ENCODE results near the gene ARF1.

Gene ARF1

DNA sequence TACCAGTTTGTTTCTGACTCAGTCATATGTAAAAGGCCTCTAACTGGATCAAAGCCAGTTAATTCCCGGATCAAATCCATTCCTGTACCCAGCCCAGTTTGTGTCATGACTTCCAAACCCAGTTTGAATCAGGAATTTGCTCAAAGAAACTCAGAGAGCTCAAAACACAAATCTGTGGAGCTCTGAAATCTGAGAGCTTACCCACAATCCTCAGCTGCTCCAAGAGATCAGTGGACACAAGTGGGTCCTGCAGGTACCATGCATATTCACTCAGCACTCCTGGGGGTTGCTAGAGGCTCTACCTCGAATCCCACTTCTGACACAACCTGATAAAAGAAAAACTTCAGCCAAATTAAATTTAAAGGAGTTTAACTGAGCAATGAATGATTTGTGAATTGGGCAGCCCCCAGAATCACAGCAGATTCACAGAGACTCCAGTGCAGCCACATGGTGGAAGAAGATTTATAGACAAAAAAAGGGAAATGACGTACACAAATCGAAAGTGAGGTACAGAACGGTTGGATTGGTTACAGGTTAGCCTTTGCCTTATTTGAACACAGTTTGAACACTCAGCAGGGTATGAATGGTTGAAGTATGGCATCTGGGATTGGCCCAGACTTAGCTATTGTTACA, 38.5 kb downstream of the ARF1 start:
- Mint-ChIP-seq H3K4me3 (no peak overlapping the region), H3K36me3 (ENCODE audit: low read depth) (peaks cover 5% of the 10 kb centered on the region), H3K4me1 (ENCODE audit: low read depth) (peaks cover 3% of the 10 kb centered on the region), H3K27me3 (ENCODE audit: low read depth) (peaks cover 4% of the 10 kb centered on the region), H3K27ac (no peak overlapping the region), H3K9me3 (peaks cover 13% of the 10 kb centered on the region)

- Mint-ChIP-seq H3K4me3 (no peak overlapping the region), H3K9me3 (peaks cover 4% of the 10 kb centered on the region), H3K36me3 (ENCODE audit: low read depth) (peaks cover 2% of the 10 kb centered on the region), H3K27ac (no peak overlapping the region), H3K27me3 (ENCODE audit: low read depth) (peaks cover 4% of the 10 kb centered on the region), H3K4me1 (ENCODE audit: low read depth) (peaks cover 3% of the 10 kb centered on the region)
Observed at GRCh38 chr1:228122921-228123441, 40.5 kb downstream of the ARF1 start.

GRCh38 chr1:228123505-228123904, 41.0 kb downstream of the ARF1 start:
- Mint-ChIP-seq H3K9me3 (no peaks in the 10 kb centered on the region), H3K4me1 (ENCODE audit: low read depth) (peaks cover 3% of the 10 kb centered on the region), H3K36me3 (ENCODE audit: low read depth) (no peaks in the 10 kb centered on the region), H3K27me3 (ENCODE audit: low read depth) (peaks cover 4% of the 10 kb centered on the region), H3K27ac (no peak overlapping the region), H3K4me3 (no peak overlapping the region)

GRCh38 chr1:228125185-228125584, 42.7 kb downstream of the ARF1 start:
- no peak overlapping the region for H3K27ac Mint-ChIP-seq
- H3K9me3 Mint-ChIP-seq, result no peaks in the 10 kb centered on the region
- H3K27me3 Mint-ChIP-seq (ENCODE audit: low read depth), result peaks cover 4% of the 10 kb centered on the region
- no peaks in the 10 kb centered on the region for H3K36me3 Mint-ChIP-seq (ENCODE audit: low read depth)
- peaks cover 3% of the 10 kb centered on the region for H3K4me1 Mint-ChIP-seq (ENCODE audit: low read depth)
- no peak overlapping the region for H3K4me3 Mint-ChIP-seq

DNA sequence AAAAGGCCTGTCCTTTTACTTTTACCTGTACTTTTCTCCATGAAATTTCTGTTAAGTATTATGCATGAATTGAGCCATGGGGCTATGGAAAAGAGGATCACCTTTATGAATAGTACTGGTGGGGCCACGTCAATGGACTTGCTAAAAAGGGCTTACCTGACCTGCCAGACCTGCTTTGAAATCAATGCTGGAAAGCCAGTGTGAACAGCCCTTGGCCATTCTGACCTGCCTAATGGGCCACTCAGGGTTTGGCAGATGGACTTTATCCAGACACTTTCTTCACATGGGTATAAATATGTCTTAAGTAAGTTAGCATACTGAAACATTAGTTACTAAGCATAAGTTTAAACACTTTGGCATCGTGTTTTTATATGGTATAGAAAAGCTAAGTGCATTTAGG, 49.3 kb downstream of the ARF1 start:
- H3K27ac Mint-ChIP-seq, result no peak overlapping the region
- H3K4me1 Mint-ChIP-seq (ENCODE audit: low read depth), result peaks cover 5% of the 10 kb centered on the region
- H3K9me3 Mint-ChIP-seq, result no peaks in the 10 kb centered on the region
- peaks cover 34% of the 10 kb centered on the region for H3K27me3 Mint-ChIP-seq (ENCODE audit: low read depth)
- no peaks in the 10 kb centered on the region for H3K36me3 Mint-ChIP-seq (ENCODE audit: low read depth)
- H3K4me3 Mint-ChIP-seq, result no peak overlapping the region

DNA sequence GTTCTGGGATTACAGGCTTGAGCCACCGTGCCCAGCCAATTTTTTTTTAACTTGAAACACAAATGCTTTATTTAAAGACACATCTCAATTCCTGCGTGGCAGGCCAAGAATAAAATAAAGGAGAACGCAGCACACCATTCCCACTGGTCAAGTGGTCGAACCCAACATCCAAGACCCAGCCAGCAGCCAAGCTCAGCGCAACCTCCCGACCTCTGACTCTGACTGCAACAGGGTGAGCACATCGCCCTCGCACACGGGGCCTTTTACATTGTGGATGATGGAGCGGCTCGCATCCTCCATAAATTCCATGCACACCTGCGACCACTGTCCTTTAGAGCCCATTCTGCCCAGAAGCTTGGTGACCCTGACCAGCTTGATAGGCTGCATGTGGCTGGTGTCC, 52.1 kb downstream of the ARF1 start:
- Mint-ChIP-seq H3K4me3 (no peak overlapping the region), H3K36me3 (ENCODE audit: low read depth) (no peaks in the 10 kb centered on the region), H3K27me3 (ENCODE audit: low read depth) (peaks cover 42% of the 10 kb centered on the region), H3K9me3 (no peaks in the 10 kb centered on the region), H3K4me1 (ENCODE audit: low read depth) (peaks cover 12% of the 10 kb centered on the region), H3K27ac (no peak overlapping the region)

GRCh38 chr1:228136901-228137300, 54.4 kb downstream of the ARF1 start:
- Mint-ChIP-seq H3K27ac (no peak overlapping the region), H3K36me3 (ENCODE audit: low read depth) (peaks cover 2% of the 10 kb centered on the region), H3K4me1 (ENCODE audit: low read depth) (peaks cover 11% of the 10 kb centered on the region), H3K4me3 (no peak overlapping the region), H3K9me3 (no peaks in the 10 kb centered on the region), H3K27me3 (ENCODE audit: low read depth) (peaks cover 32% of the 10 kb centered on the region)

- H3K36me3 Mint-ChIP-seq (ENCODE audit: low read depth), result peaks cover 2% of the 10 kb centered on the region
- H3K9me3 Mint-ChIP-seq, result no peaks in the 10 kb centered on the region
- peaks cover 27% of the 10 kb centered on the region for H3K27me3 Mint-ChIP-seq (ENCODE audit: low read depth)
- peak overlapping the region; percentile 99 for H3K4me3 Mint-ChIP-seq
- peak overlapping the region; percentile 99 for H3K27ac Mint-ChIP-seq
- H3K4me1 Mint-ChIP-seq (ENCODE audit: low read depth), result peaks cover 26% of the 10 kb centered on the region
Observed at GRCh38 chr1:228139406-228139930, 57.0 kb downstream of the ARF1 start.

- Mint-ChIP-seq H3K9me3 (no peaks in the 10 kb centered on the region), H3K27me3 (ENCODE audit: low read depth) (peaks cover 20% of the 10 kb centered on the region), H3K4me1 (ENCODE audit: low read depth) (peaks cover 26% of the 10 kb centered on the region), H3K36me3 (ENCODE audit: low read depth) (peaks cover 2% of the 10 kb centered on the region), H3K27ac (peak within 1 kb of the TSS; percentile 99), H3K4me3 (peak within 1 kb of the TSS; percentile 99)
Observed at GRCh38 chr1:228139931-228140723, 57.6 kb downstream of the ARF1 start, which contains the start of gene GUK1. Gene GUK1 (plus strand): TSS chr1:228140279. CDS start chr1:228140303, 24 bp downstream.

GRCh38 chr1:228140724-228141225, 58.3 kb downstream of the ARF1 start:
- Mint-ChIP-seq H3K4me3 (peak overlapping the region; percentile 99), H3K27ac (peak overlapping the region; percentile 98), H3K27me3 (ENCODE audit: low read depth) (peaks cover 18% of the 10 kb centered on the region), H3K4me1 (ENCODE audit: low read depth) (peaks cover 26% of the 10 kb centered on the region), H3K9me3 (no peaks in the 10 kb centered on the region), H3K36me3 (ENCODE audit: low read depth) (peaks cover 2% of the 10 kb centered on the region)

DNA sequence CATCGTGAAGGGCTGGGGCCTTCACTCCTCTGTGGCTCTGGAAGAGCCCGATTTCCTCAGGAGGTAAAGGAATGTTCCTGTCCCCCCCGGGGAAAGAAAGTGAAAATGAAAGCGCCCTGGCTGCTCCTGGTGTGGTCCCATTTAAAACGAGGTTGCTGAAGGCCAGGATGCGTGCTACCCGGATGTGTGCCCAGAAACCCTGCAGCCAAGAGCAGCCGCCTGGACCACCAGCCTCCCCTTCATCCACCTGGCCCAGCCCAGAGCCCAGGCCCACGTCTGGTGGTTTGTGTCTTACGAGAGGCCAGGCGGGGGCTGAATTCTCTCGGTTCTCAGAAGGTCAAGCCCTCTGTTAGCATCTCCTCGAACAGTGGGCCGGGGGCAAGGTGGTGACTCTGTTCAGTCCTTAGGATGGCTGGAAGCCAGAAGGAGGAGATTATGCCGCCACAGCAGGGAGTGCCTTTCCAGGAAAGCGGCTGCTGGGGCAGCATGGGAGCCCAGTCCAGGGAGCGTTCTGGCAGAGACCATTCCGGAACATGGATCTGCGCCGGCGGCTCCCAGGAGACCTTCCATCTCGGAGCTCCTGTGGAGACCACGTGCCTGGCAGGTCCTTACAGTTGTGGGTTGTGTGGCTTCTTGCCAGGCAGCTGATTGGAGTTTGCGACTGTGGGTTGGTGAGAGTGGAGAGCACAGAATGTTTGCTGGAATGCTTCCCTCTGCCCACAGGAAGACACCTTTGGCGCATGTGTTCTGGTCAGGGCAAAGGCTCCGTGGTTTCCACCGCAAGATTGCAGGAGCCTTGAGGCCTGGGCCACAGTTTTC, 58.9 kb downstream of the ARF1 start:
- H3K4me3 Mint-ChIP-seq, result peak overlapping the region; percentile 99
- H3K27ac Mint-ChIP-seq, result peak overlapping the region; percentile 98
- H3K4me1 Mint-ChIP-seq (ENCODE audit: low read depth), result peaks cover 26% of the 10 kb centered on the region
- H3K9me3 Mint-ChIP-seq, result no peaks in the 10 kb centered on the region
- peaks cover 11% of the 10 kb centered on the region for H3K27me3 Mint-ChIP-seq (ENCODE audit: low read depth)
- H3K36me3 Mint-ChIP-seq (ENCODE audit: low read depth), result peaks cover 2% of the 10 kb centered on the region

DNA sequence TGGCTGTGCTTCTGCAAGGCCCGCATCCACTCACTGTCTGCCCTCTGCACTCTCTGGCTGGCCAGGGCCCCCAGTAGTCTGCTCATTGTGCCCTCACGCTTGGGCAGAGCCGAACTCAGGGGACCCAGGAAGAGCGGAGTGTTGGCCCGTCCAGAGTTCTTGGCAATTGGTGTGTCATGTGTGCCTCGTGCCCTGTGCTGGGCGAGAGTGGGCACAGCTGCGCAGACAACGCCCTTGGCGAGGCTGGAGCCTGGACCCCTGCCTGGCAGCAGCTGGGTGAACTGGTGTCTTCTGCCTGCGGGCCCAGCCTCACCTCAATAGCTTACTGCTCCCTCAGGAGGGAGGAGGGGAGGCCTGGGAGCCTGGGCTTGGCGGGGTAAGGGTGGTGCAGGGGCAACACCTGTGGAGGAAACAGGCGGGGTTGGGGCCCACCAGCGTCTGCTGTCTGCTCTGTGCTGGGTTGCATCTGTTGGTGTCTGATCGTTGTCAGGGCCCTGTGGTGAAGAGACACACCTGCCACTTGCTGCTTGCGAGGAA, 59.7 kb downstream of the ARF1 start:
- peak overlapping the region; percentile 49 for H3K27ac Mint-ChIP-seq
- peaks cover 2% of the 10 kb centered on the region for H3K36me3 Mint-ChIP-seq (ENCODE audit: low read depth)
- H3K4me1 Mint-ChIP-seq (ENCODE audit: low read depth), result peaks cover 20% of the 10 kb centered on the region
- peaks cover 4% of the 10 kb centered on the region for H3K27me3 Mint-ChIP-seq (ENCODE audit: low read depth)
- no peaks in the 10 kb centered on the region for H3K9me3 Mint-ChIP-seq
- H3K4me3 Mint-ChIP-seq, result peak overlapping the region; percentile 99

- H3K9me3 Mint-ChIP-seq, result no peaks in the 10 kb centered on the region
- H3K36me3 Mint-ChIP-seq (ENCODE audit: low read depth), result peaks cover 2% of the 10 kb centered on the region
- no peaks in the 10 kb centered on the region for H3K27me3 Mint-ChIP-seq (ENCODE audit: low read depth)
- H3K27ac Mint-ChIP-seq, result peak overlapping the region; percentile 36
- peak overlapping the region; percentile 99 for H3K4me3 Mint-ChIP-seq
- H3K4me1 Mint-ChIP-seq (ENCODE audit: low read depth), result peaks cover 19% of the 10 kb centered on the region
Observed at GRCh38 chr1:228142701-228143136, 60.2 kb downstream of the ARF1 start.
